Measurements from ENCODE around the gene SPDYE6.
"Not testable (repeated sequence)": the region's sequence is repeated elsewhere in the genome, so short reads cannot be mapped to it uniquely, and the experiment has no call there.

The SPDYE6 gene

DNA sequence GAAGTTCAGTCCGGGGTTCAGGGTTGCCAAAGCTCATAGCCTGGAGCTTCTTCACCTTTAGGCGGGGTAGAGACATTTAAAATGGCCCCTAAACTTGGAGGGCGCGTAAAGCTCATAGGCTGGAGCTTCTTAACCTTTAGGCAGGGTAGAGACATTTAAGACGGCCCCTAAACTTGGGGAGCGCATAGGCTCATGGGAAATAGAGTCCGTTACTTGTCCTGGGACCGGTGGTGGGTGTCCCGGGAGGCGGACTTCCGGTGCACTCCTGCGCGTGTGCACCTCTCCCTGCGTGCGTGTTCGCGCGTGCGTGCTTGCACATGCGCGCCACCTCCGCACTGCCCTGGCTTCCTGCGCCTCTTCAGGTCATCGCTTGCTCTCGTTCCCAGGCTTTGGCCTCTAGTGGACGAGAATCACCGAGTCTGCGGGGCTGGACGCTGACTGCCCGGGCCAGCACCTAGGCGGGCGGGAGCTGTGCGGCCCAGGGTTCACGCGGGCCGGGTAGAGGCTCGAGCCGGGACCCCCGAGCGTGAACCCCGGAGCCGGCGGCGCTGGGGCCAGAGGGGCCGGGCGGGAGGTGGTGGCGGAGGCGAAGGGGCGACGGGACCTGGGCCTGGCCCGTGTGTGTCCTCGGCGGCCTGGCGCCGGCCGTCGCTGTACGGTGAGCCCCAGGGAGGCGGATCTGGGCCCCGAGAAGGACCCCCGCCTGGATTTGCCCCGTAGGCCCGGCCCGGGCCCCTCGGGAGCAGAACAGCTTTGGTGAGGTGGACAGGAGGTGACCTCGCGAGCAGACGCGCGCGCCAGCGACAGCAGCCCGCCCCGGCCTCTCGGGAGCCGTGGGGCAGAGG lies 7.5 kb upstream of the SPDYE6 start:
- H3K9me3 ChIP-seq (ENCODE audit: severe bottlenecking); H3K36me3 ChIP-seq; H3K27me3 ChIP-seq (ENCODE audit: insufficient read depth, low read depth, severe bottlenecking): not testable (repeated sequence)
- H3K27ac ChIP-seq = peak overlapping the region; percentile 84
- peak; percentile 98 for DNase-seq
- peak overlapping the region; percentile 61 for H3K4me3 ChIP-seq (ENCODE audit: low read depth, low read length)
- TF ChIP-seq, protein P1, sequence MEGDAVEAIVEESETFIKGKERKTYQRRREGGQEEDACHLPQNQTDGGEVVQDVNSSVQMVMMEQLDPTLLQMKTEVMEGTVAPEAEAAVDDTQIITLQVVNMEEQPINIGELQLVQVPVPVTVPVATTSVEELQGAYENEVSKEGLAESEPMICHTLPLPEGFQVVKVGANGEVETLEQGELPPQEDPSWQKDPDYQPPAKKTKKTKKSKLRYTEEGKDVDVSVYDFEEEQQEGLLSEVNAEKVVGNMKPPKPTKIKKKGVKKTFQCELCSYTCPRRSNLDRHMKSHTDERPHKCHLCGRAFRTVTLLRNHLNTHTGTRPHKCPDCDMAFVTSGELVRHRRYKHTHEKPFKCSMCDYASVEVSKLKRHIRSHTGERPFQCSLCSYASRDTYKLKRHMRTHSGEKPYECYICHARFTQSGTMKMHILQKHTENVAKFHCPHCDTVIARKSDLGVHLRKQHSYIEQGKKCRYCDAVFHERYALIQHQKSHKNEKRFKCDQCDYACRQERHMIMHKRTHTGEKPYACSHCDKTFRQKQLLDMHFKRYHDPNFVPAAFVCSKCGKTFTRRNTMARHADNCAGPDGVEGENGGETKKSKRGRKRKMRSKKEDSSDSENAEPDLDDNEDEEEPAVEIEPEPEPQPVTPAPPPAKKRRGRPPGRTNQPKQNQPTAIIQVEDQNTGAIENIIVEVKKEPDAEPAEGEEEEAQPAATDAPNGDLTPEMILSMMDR (IDR thresholded peaks at IDR 0.05; ENCODE audit: low read depth, low read length) = peak; percentile 35; the same call in 1 of the 2 replicates

DNA sequence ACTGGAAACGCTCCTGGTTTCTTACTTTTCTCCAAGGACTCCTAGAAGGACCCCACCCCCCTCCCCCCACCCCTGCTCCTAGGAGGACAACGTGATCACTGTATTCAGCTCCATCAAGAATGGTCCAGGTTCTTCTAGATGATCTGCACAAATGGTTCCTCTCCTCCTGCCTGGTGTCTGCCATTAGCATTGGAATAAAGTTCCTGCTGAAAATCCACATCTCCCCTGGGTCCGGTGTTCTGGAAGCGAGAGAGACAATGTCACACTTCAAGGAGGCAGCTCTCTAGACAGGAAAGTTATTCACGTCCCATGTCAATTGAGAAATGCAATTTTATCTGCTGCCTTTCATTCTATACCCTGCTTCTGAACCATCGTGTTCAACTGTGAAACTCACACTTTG lies 9.3 kb downstream of the SPDYE6 start:
- not testable (repeated sequence) for H3K27me3 ChIP-seq (ENCODE audit: insufficient read depth, low read depth, severe bottlenecking); H3K36me3 ChIP-seq; H3K9me3 ChIP-seq (ENCODE audit: severe bottlenecking); H3K27ac ChIP-seq; DNase-seq; H3K4me3 ChIP-seq (ENCODE audit: low read depth, low read length)

DNA sequence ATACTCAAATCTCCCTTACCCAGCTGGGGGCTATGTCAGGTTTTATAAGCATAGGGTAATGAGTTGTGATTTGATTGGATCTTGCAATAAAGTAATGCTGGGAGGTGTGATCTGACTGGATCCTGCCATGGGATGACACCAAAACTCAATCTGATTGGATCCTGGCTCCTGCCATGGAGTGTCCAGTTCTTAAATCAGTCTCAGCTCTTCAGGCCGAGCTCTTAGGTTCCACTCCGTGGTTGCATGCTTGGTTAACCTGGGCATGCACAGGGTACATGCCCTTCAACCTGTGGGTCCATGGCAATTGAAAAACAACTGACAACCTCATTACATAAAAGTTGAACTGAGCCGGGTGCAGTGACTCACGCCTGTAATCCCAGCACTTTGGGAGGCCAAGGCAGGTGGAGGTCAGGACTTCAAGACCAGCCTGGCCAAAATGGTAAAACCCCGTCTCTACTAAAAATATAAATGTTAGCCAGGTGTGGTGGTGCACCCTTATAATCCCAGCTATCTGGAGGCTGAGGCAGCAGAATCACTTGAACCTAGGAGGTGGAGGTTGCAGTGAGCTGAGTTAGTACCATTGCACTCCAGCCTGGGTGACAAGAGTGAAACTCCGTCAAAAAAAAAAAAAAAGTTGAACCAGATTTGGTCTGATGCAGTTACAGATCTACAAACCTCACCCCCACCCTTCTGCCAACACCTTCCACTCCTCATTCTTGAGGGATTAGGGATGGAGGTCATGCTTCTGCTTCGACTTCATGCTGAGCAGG lies 15.5 kb downstream of the SPDYE6 start:
- H3K36me3 ChIP-seq; DNase-seq; H3K9me3 ChIP-seq (ENCODE audit: severe bottlenecking); H3K4me3 ChIP-seq (ENCODE audit: low read depth, low read length); H3K27me3 ChIP-seq (ENCODE audit: insufficient read depth, low read depth, severe bottlenecking); H3K27ac ChIP-seq: not testable (repeated sequence)

DNA sequence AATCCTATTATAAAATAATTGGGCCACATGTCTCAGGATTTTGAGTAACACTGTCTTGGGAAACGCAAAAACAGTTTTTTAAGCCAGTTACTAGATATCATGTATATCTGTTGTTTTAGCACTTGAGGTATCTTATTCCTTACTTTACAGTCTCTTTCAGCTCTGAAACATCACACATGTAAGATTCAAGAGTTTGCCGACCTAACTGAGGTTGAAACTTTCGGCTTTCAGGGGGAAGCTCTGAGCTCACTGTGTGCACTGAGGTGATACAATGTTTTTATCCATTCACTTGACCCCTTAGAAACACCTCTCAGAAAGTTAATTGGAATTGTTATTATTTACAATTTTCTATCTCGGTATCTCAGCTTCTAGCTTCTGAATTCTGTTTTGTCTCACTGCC lies 18.8 kb downstream of the SPDYE6 start:
- not testable (repeated sequence) for DNase-seq; H3K27ac ChIP-seq; H3K9me3 ChIP-seq (ENCODE audit: severe bottlenecking); H3K4me3 ChIP-seq (ENCODE audit: low read depth, low read length); H3K36me3 ChIP-seq; H3K27me3 ChIP-seq (ENCODE audit: insufficient read depth, low read depth, severe bottlenecking)

DNA sequence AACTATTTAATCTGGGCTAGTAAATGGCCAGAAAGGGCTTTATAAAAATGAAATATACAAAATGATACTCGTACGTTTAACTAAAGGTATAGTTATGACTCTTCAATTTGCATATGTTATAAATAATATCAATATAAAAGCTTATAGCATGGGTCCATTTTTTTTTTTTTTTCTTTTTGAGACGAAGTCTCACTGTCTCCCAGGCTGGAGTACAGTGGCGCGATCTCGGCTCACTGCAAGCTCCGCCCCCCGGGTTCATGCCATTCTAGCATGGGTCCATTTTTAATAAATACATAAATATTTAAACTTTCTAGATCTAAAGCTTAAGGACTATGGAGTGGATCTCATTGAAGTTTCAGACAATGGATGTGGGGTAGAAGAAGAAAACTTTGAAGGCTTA lies 19.2 kb downstream of the SPDYE6 start:
- H3K27me3 ChIP-seq (ENCODE audit: insufficient read depth, low read depth, severe bottlenecking); H3K9me3 ChIP-seq (ENCODE audit: severe bottlenecking); DNase-seq; H3K27ac ChIP-seq; H3K4me3 ChIP-seq (ENCODE audit: low read depth, low read length); H3K36me3 ChIP-seq: not testable (repeated sequence)

DNA sequence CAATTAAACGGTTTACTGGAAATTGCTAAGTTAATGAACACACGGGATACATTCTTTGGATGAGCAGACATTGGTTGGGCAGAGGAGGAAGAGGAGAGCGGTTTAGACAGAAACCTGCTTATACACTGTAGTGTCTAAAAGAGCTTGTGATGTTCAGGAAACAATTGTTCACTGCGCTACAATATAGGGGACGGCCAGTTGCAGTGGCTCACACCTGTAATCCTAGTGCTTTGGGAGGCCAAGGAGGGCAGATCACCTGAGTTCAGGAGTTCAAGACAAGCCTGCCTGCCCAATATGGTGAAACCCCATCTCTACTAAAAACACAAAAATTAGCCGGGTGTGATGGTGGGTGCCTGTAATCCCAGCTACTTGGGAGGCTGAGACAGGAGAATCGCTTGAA lies 20.7 kb downstream of the SPDYE6 start:
- H3K9me3 ChIP-seq (ENCODE audit: severe bottlenecking); H3K4me3 ChIP-seq (ENCODE audit: low read depth, low read length); H3K36me3 ChIP-seq; H3K27ac ChIP-seq; H3K27me3 ChIP-seq (ENCODE audit: insufficient read depth, low read depth, severe bottlenecking); DNase-seq: not testable (repeated sequence)

DNA sequence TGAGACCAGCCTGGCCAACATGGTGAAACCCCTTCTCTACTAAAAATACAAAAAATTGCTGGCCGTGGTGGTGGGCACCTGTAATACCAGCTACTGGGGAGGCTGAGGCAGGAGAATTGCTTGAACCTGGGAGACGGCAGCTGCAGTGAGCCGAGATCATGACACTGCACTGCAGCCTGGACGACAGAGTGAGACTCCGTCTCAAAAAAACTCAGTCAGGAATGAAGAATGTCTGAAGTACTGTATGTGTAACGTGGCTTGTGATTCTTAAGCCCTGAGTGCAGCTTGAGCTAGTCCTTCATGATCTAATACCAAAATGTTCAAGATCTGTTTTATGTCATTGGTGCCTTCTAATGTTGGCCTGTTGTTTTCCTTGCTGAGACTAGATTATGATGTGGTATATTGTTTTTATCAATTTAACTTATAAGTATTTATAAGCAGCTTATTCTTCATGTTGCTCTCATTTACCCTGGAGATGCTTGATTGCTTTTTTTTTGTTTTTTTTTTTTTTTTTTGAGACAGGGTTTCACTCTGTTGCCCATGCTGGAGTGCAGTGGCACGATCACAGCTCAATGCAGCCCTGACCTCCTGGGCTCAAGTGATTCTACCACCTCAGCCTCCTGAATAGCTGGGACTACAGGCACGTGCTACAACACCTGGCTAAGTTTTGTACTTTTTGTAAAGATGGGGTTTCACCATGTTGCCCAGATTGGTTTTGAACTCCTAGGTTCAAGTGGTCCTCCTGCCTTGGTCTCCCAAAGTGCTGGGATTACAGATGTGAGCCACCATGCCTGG lies 25.4 kb downstream of the SPDYE6 start:
- not testable (repeated sequence) for H3K27ac ChIP-seq; H3K4me3 ChIP-seq (ENCODE audit: low read depth, low read length); H3K36me3 ChIP-seq; H3K9me3 ChIP-seq (ENCODE audit: severe bottlenecking); H3K27me3 ChIP-seq (ENCODE audit: insufficient read depth, low read depth, severe bottlenecking); DNase-seq

DNA sequence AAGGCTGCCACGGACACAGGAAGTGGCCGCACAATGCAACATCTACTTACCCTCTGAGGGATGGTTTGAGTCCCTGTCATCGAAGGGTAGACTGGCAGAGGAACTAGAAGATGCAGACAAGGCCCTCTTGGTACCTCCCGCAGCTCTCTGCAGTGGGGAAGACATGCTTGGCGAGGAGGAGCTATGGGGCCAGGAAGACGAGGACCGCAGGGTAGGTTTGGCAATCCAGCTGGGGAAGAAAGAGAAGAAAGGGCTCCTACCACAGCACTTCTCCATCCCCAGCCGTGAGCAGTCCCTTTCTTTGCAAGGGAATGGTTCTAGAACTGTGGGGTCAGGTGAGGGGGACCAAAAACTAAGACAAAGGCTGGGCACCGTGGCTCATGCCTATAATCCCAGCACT lies 26.9 kb downstream of the SPDYE6 start:
- not testable (repeated sequence) for H3K36me3 ChIP-seq; H3K9me3 ChIP-seq (ENCODE audit: severe bottlenecking); DNase-seq; H3K27me3 ChIP-seq (ENCODE audit: insufficient read depth, low read depth, severe bottlenecking); H3K4me3 ChIP-seq (ENCODE audit: low read depth, low read length); H3K27ac ChIP-seq

DNA sequence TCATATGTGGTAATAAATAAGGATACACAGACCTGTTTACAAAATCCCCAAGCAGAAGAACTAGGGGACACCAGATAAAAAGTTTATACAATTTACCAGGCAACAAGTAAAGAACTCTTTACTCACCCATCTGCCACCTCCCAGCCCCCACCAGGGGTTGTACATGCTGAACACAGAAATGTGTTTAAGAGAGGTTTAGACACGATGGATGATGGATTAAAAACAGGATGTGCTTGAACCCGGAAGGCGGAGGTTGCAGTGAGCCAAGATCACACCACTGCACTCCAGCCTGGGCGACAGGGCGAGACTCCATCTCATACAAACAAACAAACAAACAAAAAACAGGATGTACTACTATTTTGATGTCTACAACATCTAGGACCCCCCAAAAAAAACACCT lies 27.4 kb downstream of the SPDYE6 start:
- not testable (repeated sequence) for DNase-seq; H3K4me3 ChIP-seq (ENCODE audit: low read depth, low read length); H3K27ac ChIP-seq; H3K36me3 ChIP-seq; H3K27me3 ChIP-seq (ENCODE audit: insufficient read depth, low read depth, severe bottlenecking); H3K9me3 ChIP-seq (ENCODE audit: severe bottlenecking)

DNA sequence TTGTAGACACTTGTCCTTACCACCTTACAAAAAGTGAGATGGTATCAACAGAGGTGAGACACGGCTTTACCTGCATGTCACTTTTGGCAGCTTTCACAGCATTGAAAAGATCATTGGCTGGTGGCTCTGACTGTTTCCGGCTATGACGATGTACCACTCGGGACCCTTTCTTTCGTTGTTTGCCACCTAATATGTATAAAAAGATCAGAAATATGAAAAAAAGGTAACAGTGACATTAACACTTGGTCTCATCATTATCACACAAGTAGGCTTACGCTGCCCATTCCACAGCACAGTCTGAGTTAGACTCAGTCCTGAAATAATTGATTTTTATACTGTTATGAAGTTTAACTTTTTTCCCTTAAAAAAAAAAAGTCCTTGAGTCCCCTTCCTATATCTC lies 29.1 kb downstream of the SPDYE6 start:
- DNase-seq; H3K27ac ChIP-seq; H3K36me3 ChIP-seq; H3K4me3 ChIP-seq (ENCODE audit: low read depth, low read length); H3K27me3 ChIP-seq (ENCODE audit: insufficient read depth, low read depth, severe bottlenecking); H3K9me3 ChIP-seq (ENCODE audit: severe bottlenecking): not testable (repeated sequence)
